ENCODE measurements around the gene PLXDC2. TPM values are rescaled to one million over a fixed set of nuclear protein-coding genes. Genes with fewer than 3 reads are reported as not detected.

PLXDC2 gene
- total RNA-seq, 1 experiment from 2014 or later: 38.7 TPM

- peaks cover 3 to 6% (median 5%) of the 10 kb centered on the region in 3 experiments; a peak in 5 of 7 replicates for H3K36me3 Mint-ChIP-seq (ENCODE audit: insufficient read depth in 1 of 3, low read depth in 3 of 3)
- no peak for DNase-seq
- no peak overlapping the region for H3T11ph ChIP-seq (ENCODE audit: low read length)
- H2AK5ac ChIP-seq (ENCODE audit: insufficient read length, low read length): no peak overlapping the region
- H2BK12ac ChIP-seq (ENCODE audit: insufficient read length, low read depth, low read length): no peak overlapping the region
- H2BK120ac ChIP-seq (ENCODE audit: low read depth, low read length, poor library complexity, severe bottlenecking): no peak overlapping the region
- H2AFZ ChIP-seq (ENCODE audit: low read length): no peak overlapping the region
- H4K5ac ChIP-seq (ENCODE audit: insufficient read length, low read depth, low read length): no peak overlapping the region
- H3K27me3 ChIP-seq (ENCODE audit: insufficient read depth, low read length): no peaks in the 10 kb centered on the region
- no peak overlapping the region for H4K91ac ChIP-seq (ENCODE audit: insufficient read length, low read depth, low read length)
- no peak overlapping the region for H2BK20ac ChIP-seq (ENCODE audit: low read depth, low read length, poor library complexity, severe bottlenecking)
- peak overlapping the region; percentile 47 to 77 (median 62); a peak in 2 of 7 replicates for H3K27ac Mint-ChIP-seq
- 0 out of 2 replicates have a peak overlapping the region, but pooled peaks have one; percentile 43 for H3K14ac ChIP-seq (ENCODE audit: insufficient read depth, low read length)
- no peak overlapping the region for H3K18ac ChIP-seq (ENCODE audit: insufficient read length, low read depth, low read length)
- peak overlapping the region; percentile 0 for H3K9ac ChIP-seq (ENCODE audit: extremely low read depth, insufficient read length, low read length)
- H3K4ac ChIP-seq (ENCODE audit: low read depth, low read length): no peak overlapping the region
- no peak overlapping the region for H2BK15ac ChIP-seq (ENCODE audit: low read depth, low read length)
- peak overlapping the region; percentile 92 to 94 for H3K4me3 Mint-ChIP-seq
- no peak overlapping the region for H2BK5ac ChIP-seq (ENCODE audit: insufficient read length, low read length)
- no peaks in the 10 kb centered on the region for H4K20me1 ChIP-seq (ENCODE audit: control insufficient read depth, insufficient read depth, insufficient read length)
- H3K9me3 Mint-ChIP-seq: no peaks in the 10 kb centered on the region
- H3K4me2 ChIP-seq (ENCODE audit: insufficient read depth, insufficient read length, low read length): peak overlapping the region; percentile 95
- peaks cover 8% of the 10 kb centered on the region; the same call in 1 of the 2 replicates for H3K79me2 ChIP-seq (ENCODE audit: insufficient read depth, low read length)
- H3K79me1 ChIP-seq (ENCODE audit: insufficient read depth, low read depth, low read length, poor library complexity, severe bottlenecking): no peaks in the 10 kb centered on the region
- no peaks in the 10 kb centered on the region; the same call in 1 of the 2 replicates for H3K27me3 Mint-ChIP-seq (ENCODE audit: low read depth)
- H3K56ac ChIP-seq (ENCODE audit: insufficient read length, low read depth, low read length): no peak overlapping the region
- no peak overlapping the region for H3K27ac ChIP-seq (ENCODE audit: insufficient read length, low read depth, low read length)
- H3K23me2 ChIP-seq (ENCODE audit: insufficient read length, low read depth, low read length, poor library complexity, severe bottlenecking): peaks cover 13% of the 10 kb centered on the region
- WGBS (ENCODE audit: extremely low coverage, insufficient read length, low lambda C conversion rate): no CpG with 5 or more reads among the region's 33 CpGs
- H3K4me1 ChIP-seq (ENCODE audit: insufficient read depth, low read length): no peaks in the 10 kb centered on the region; the same call in 1 of the 2 replicates
- TF ChIP-seq, protein P1, sequence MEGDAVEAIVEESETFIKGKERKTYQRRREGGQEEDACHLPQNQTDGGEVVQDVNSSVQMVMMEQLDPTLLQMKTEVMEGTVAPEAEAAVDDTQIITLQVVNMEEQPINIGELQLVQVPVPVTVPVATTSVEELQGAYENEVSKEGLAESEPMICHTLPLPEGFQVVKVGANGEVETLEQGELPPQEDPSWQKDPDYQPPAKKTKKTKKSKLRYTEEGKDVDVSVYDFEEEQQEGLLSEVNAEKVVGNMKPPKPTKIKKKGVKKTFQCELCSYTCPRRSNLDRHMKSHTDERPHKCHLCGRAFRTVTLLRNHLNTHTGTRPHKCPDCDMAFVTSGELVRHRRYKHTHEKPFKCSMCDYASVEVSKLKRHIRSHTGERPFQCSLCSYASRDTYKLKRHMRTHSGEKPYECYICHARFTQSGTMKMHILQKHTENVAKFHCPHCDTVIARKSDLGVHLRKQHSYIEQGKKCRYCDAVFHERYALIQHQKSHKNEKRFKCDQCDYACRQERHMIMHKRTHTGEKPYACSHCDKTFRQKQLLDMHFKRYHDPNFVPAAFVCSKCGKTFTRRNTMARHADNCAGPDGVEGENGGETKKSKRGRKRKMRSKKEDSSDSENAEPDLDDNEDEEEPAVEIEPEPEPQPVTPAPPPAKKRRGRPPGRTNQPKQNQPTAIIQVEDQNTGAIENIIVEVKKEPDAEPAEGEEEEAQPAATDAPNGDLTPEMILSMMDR (conservative IDR thresholded peaks at IDR 0.05): no peak
- no peak overlapping the region for H4K8ac ChIP-seq (replicated peaks; ENCODE audit: insufficient read length, low read depth, low read length)
- no peak overlapping the region for H3K23ac ChIP-seq (ENCODE audit: insufficient read length, low read depth, low read length)
- H3K9me3 ChIP-seq (ENCODE audit: control insufficient read depth, low read depth, low read length): no peaks in the 10 kb centered on the region
- H3K4me1 Mint-ChIP-seq: peaks cover 27 to 39% of the 10 kb centered on the region in 2 experiments
Measured at GRCh38 chr10:19815036-19815730, 1.0 kb upstream of the PLXDC2 start.

Data from H9 (cell line).